ENCODE results near the gene MRPL23. TPM values are rescaled to one million over a fixed set of nuclear protein-coding genes. Genes with fewer than 3 reads are reported as not detected.
A peak's percentile ranks its signal among the peaks of the same experiment; 100 is the strongest.

Gene MRPL23
- total RNA-seq, 2 donors from 2014 or later, result 96.4 to 132 TPM

DNA sequence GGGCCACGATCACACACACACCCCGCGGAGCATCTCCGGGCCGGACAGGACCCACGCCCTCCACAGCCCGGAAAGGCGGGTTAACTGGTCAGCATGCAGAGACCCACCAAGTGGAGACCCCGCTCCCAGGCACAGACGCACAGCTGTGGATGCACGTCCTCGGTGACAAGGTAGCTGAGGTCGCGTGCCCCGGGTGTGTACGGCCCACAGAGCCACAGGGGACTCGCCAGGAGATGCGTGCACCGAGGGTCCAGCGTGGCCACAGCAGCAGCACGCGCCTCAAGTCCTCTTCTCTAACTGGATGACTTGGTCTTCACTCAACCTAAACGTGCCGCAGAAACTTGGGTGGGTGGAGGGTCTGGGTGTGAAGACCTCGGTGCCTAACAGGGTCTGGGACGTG lies 45.0 kb downstream of the MRPL23 start:
- DNase-seq (ENCODE audit: low spot score in 2 of 2) (no peak), ATAC-seq (no peak)
- Mint-ChIP-seq H3K9me3 (no peaks in the 10 kb centered on the region), H3K36me3 (no peaks in the 10 kb centered on the region), H3K27ac (no peak overlapping the region)

DNA sequence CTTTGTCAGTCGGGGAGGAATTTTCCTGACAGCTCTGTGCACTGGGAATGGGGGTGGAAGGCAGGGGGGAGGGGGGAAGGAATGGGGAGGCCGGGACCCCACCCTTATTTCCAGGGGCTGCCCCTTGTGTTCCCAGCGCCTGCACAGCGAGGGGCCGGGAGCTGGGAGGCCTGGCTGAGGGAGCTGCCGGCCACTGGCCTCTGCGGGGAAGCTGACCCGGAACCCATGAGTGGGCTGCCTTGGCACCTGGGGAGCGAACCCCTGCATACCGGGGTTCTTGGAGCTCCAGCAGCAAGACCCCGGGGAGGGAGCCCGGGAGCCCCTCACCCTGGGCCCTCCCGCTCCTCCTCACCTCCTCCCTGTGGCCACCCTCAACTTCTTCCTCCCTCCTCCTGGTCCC lies 47.0 kb downstream of the MRPL23 start:
- ATAC-seq (no peak), DNase-seq (ENCODE audit: low spot score in 2 of 2) (no peak)
- Mint-ChIP-seq H3K36me3 (no peaks in the 10 kb centered on the region), H3K27ac (no peak overlapping the region), H3K9me3 (no peaks in the 10 kb centered on the region)

DNA sequence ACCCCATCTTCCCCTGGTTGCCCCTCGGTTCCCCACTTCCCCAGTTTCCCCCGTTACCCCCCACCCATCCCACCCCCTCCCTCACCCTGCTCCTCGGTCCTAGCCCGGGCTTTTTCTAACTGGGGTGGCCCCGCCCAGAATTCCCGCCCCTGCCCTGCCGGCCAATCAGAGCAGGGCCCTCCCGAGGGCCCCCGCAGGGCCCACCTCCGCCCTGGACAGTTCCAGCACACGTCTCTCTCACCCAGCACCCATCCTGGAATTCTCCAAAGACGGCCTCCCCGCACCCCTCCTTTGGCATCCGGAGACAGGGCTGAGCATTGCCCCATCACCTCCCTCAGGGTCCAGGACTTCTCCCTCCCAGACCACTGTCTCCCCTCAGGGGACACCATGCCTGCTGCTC lies 50.6 kb downstream of the MRPL23 start, which contains the start of gene H19:
Gene H19 (minus strand): TSS at position 88 of the 400 bp plus-strand sequence.
- Mint-ChIP-seq H3K36me3 (no peaks in the 10 kb centered on the region), H3K9me3 (no peaks in the 10 kb centered on the region), H3K27ac (no peak within 1 kb of the TSS)
- DNase-seq (ENCODE audit: low spot score in 2 of 2), result no peak
- no peak for ATAC-seq

DNA sequence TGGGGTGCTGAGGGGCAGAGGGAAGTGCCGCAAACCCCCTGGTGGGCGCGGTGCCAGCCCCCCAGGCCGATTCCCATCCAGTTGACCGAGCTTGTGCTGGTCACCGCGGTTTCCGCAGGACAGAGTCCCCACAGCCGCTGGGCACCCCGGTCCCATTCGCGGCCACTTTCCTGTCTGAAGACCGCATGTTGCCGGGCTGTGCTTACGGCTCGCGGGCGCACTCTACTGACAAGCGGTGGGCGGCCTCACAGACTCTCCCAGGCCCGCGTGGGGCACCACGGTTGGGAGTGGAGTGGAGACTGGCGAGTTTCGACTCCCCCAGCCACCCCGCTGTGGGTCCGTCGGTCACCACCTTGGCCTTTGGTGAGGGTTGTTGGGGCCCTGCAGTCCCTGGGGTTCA lies 51.2 kb downstream of the MRPL23 start:
- Mint-ChIP-seq H3K9me3 (no peaks in the 10 kb centered on the region), H3K27ac (no peak overlapping the region), H3K36me3 (no peaks in the 10 kb centered on the region)
- DNase-seq (ENCODE audit: low spot score in 2 of 2) (no peak), ATAC-seq (no peak)

DNA sequence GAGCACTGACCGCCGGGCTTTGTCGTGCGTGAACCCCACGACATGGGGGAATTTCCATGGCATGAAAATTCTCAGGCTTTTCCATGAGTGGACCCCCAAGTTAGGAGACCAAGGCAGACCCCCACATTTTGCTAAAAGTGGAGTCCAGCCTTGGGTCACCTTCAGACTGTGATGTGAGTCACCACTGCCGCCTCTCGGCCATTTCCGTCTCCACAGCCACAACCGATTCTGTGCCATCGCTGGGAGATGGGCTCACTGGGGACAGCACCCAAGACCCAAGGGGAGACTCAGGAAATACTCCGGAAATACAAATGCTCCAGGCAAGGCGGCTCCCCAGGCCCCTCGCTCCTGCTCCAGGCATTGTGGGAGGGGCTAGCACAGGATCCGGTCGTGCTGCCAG lies 51.7 kb downstream of the MRPL23 start:
- Mint-ChIP-seq H3K36me3 (no peaks in the 10 kb centered on the region), H3K27ac (no peak overlapping the region), H3K9me3 (no peaks in the 10 kb centered on the region)
- ATAC-seq, result peak in 1 of 2 donors; percentile 21
- no peak for DNase-seq (ENCODE audit: low spot score in 2 of 2)

DNA sequence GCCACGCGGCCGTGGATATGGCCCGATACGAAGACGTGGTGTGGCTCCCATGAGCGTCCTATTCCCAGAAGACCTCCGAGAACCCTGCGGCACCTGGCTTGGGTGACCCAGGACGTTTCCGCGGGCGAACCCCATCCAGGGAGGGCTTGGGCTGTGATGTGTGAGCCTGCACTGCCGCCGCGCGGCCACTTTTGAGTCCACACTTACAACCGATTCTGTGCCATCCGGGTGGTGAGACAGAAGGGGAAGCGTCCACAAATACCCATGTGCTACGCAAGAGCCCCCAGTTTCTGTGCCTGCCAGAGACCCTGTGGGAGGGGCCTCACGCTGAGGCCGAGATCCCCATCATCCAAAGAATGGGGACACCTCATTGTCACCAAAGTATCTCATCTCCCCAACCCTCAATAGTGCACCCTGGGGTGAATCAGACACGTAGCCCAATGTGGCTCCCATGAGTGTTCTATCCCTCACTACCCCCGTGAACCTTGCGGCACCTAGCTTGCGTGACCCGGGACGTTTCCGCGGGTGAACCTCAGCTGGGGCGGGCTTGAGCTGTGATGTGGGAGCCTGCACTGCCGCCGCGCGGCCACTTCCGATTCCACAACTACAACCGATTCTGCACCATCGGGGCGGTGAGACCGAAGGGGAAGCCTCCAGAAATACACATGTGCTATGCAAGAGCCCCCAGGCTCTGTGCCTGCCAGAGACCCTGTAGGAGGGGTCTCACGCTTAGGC lies 55.1 kb downstream of the MRPL23 start:
- no peak overlapping the region for H3K27ac Mint-ChIP-seq
- ATAC-seq (peak; percentile 61 to 65), DNase-seq (ENCODE audit: low spot score in 2 of 2) (no peak)
- no peaks in the 10 kb centered on the region for H3K9me3 Mint-ChIP-seq
- no peaks in the 10 kb centered on the region for H3K36me3 Mint-ChIP-seq

DNA sequence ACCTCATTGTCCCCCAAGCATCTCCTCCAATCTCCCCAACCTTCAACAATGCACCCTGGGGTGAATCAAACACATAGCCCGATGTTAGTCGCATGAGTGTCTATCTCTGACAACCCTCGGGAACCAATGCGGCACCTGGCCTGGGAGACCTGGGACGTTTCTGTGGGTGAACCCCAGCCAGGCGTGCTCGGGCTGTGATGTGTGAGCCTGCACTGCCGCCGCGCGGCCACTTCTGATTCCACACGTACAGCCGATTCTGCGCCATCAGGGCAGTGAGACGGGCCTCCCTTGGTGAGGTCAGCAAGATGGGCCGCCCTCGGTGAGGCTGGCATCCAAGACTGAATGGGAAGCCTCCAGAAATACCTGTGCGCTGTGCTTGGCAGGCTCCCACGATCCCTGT lies 55.7 kb downstream of the MRPL23 start:
- H3K27ac Mint-ChIP-seq, result no peak overlapping the region
- no peaks in the 10 kb centered on the region for H3K9me3 Mint-ChIP-seq
- DNase-seq (ENCODE audit: low spot score in 2 of 2) (no peak), ATAC-seq (peak; percentile 65 to 68)
- H3K36me3 Mint-ChIP-seq, result no peaks in the 10 kb centered on the region

DNA sequence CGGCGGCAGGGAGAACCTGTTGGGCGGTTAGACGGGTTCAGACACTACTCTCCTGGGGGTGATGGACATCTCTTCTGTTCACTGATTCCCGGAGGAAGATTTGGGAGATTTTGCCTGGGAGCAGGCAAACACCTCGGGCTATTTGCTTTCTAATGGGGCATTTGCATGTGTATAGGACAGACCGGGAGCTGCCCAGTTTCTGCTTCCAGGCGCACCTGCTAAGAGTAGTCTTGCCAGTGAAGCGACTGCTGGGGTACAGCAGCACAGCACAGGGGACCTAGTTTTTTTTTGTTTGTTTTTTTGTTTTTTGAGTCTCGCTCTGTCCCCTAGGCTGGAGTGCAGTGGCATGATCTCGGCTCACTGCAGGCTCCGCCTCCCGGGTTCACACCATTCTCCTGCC lies 57.3 kb downstream of the MRPL23 start:
- ATAC-seq, result no peak
- no peaks in the 10 kb centered on the region for H3K9me3 Mint-ChIP-seq
- no peak overlapping the region for H3K27ac Mint-ChIP-seq
- no peaks in the 10 kb centered on the region for H3K36me3 Mint-ChIP-seq
- DNase-seq (ENCODE audit: low spot score in 2 of 2), result no peak

Other genes with a start within 250 kb of the MRPL23 start
- gene IFITM10, start 196.7 kb upstream of the MRPL23 start, total RNA-seq, result 1 to 10 TPM; 1.2 to 1.8 TPM
- gene CTSD, start 183.4 kb upstream of the MRPL23 start, total RNA-seq, result 10 to 100 TPM; 47.2 to 55.7 TPM
- gene SYT8, start 112.3 kb upstream of the MRPL23 start, total RNA-seq, result not detected
- gene TNNI2, start 108.4 kb upstream of the MRPL23 start, total RNA-seq, result not detected
- 100 to 1,000 TPM; 102 to 263 TPM for gene LSP1, start 94.2 kb upstream of the MRPL23 start, total RNA-seq
- under 1 TPM; 0.12 to 0.20 TPM for gene PRR33, start 55.4 kb upstream of the MRPL23 start, total RNA-seq
- gene TNNT3, start 27.6 kb upstream of the MRPL23 start, total RNA-seq, result 10 to 100 TPM; 10.3 to 12.9 TPM
- gene H19, start 50.5 kb downstream of the MRPL23 start, total RNA-seq, result under 1 TPM in 1 of 2 donors, not detected in 1; 0.64 TPM
- 1 to 10 TPM in 1 of 2 donors, under 1 TPM in 1; 0.31 to 2.0 TPM for gene IGF2, start 192.1 kb downstream of the MRPL23 start, total RNA-seq
- gene INS, start 213.9 kb downstream of the MRPL23 start, total RNA-seq, result not detected
- gene TH, start 224.5 kb downstream of the MRPL23 start, total RNA-seq, result not detected

All from activated naive CD4-positive, alpha-beta T cell treated with anti-CD3 and anti-CD28 coated beads, Interleukin-2, amount 50 U/mL, for 72 hours (primary cell).